ENCODE measurements around the gene IGSF23. TPM values are rescaled to one million over a fixed set of nuclear protein-coding genes. Genes with fewer than 3 reads are reported as not detected.
A peak's percentile ranks its signal among the peaks of the same experiment; 100 is the strongest.

Gene IGSF23
- total RNA-seq, 5 donors from 2014 or later (not counting 1 experiment from before 2014, with no cell fraction given), result not detected

DNA sequence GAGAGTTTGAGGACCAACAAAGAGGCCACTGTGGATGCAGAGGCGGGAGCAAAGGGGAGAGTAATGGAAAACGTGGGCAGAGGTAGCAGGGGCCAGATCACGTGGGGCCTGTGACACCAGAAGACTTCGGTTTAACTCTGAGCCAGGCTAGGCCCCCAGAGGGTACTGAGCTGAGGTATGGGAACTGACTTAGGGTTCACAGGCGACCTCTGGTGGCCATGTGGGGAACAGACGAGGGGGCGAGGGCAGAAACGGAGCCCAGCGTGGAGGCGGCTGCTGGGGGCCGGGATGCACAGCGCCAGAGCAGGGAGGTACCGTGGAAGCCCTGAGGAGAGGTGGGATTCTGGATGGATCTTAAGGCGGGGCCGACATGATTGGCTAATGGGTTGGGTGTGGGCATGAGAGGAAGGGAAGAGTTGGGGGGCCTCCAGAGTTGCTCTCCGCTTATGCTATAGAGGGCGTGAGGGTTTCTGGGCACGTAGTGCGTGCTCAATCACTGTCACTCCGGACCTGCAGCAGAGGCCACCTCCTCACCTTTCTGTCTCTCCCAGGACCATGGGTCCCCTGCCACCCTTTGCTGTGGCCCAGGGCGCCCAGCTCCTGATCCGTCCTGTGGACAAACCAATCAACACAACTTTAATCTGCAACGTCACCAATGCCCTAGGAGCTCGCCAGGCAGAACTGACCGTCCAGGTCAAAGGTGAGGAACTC, 44.0 kb downstream of the IGSF23 start:
- no peaks in the 10 kb centered on the region for H3K9me3 ChIP-seq
- Mint-ChIP-seq H3K4me3 (no peak overlapping the region), H3K9me3 (no peaks in the 10 kb centered on the region), H3K27ac (no peak overlapping the region), H3K36me3 (no peaks in the 10 kb centered on the region), H3K4me1 (peaks cover 9 to 17% (median 11%) of the 10 kb centered on the region in 3 donors), H3K27me3 (no peaks in the 10 kb centered on the region)
- WGBS (ENCODE audit: insufficient coverage), result 36% methylated on average over 23 of the region's 25 CpGs
- peak; percentile 41 to 59 (median 51) for ATAC-seq (replicated peaks in 1 of 4)
- ChIA-PET POLR2A (no interaction called here), CTCF (interaction anchor here (0.5 to 2.0 kb wide), 6 partner anchors 68 to 212 kb away, joined by 3 to 10 read pairs (median 4); no protein-coding TSS in a partner anchor)
- peak; percentile 7 to 75 (median 49) for DNase-seq
- H3K36me3 ChIP-seq (ENCODE audit: control insufficient read depth in 2 of 2, extremely low read depth in 1 of 2, insufficient read depth in 1 of 2, low read length in 1 of 2), result no peaks in the 10 kb centered on the region
- H3K27me3 ChIP-seq (replicated peaks in 1 of 2; ENCODE audit: control insufficient read depth in 2 of 2, extremely low read depth in 1 of 2, insufficient read depth in 2 of 2, low read length in 1 of 2), result peaks cover 0 to 27% of the 10 kb centered on the region in 2 experiments
- H3K4me3 ChIP-seq (ENCODE audit: control insufficient read depth in 1 of 2, extremely low read depth in 1 of 2, low read length in 1 of 2), result no peak overlapping the region
- H3K27ac ChIP-seq (ENCODE audit: low read length), result no peak overlapping the region
- peaks cover 0 to 11% of the 10 kb centered on the region in 2 experiments for H3K4me1 ChIP-seq (ENCODE audit: control insufficient read depth in 1 of 2, extremely low read depth in 1 of 2, insufficient read depth in 2 of 2, low read length in 2 of 2)

DNA sequence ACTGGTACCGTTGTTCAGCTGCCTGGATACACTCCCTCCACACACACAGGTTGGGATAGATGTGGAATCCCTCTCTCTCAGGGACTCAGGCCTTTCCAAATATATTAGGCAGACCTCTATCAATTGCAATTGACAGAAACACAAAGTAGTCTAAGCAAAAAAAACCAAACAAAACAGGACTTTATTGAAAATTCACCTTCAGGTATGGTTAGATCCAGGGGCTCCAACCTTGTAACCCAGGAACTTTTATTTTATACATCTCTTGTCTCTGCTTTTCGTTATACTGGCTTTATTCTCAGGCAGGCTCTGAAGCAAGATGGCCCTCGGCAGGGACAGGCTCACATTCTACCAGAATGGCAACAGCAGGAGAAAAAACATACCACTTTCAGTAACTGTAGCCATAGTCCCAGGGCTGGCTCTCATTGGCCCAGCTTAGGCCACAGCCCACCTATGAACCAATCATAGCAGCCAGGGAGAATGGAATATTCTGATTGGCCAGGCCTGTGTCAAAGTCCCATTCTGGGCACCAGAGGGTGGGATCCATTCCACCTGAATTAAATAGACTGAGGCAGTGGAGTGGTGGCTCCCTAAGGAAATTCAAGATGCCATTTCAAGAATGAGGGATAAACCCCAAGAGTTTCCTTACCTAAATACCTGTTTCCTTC, 44.8 kb downstream of the IGSF23 start:
- H3K36me3 Mint-ChIP-seq, result no peaks in the 10 kb centered on the region
- H3K9me3 Mint-ChIP-seq, result no peaks in the 10 kb centered on the region
- H3K4me3 Mint-ChIP-seq, result no peak overlapping the region
- POLR2A ChIA-PET, result no interaction called here
- H3K27ac Mint-ChIP-seq, result no peak overlapping the region
- peaks cover 9 to 17% (median 11%) of the 10 kb centered on the region in 3 donors for H3K4me1 Mint-ChIP-seq
- no CpG with 5 or more reads among the region's 3 CpGs for WGBS (ENCODE audit: insufficient coverage)
- H3K4me3 ChIP-seq (ENCODE audit: control insufficient read depth in 1 of 2, extremely low read depth in 1 of 2, low read length in 1 of 2), result no peak overlapping the region
- CTCF ChIA-PET, result interaction anchor here (0.5 to 2.0 kb wide), 5 partner anchors 69 to 211 kb away, joined by 3 to 10 read pairs (median 4); no protein-coding TSS in a partner anchor
- no peaks in the 10 kb centered on the region for H3K27me3 Mint-ChIP-seq
- peaks cover 0 to 11% of the 10 kb centered on the region in 2 experiments for H3K4me1 ChIP-seq (ENCODE audit: control insufficient read depth in 1 of 2, extremely low read depth in 1 of 2, insufficient read depth in 2 of 2, low read length in 2 of 2)
- DNase-seq (no peak), ATAC-seq (replicated peaks in 1 of 4) (no peak)
- no peaks in the 10 kb centered on the region for H3K9me3 ChIP-seq
- H3K27me3 ChIP-seq (replicated peaks in 1 of 2; ENCODE audit: control insufficient read depth in 2 of 2, extremely low read depth in 1 of 2, insufficient read depth in 2 of 2, low read length in 1 of 2), result peaks cover 0 to 27% of the 10 kb centered on the region in 2 experiments
- H3K27ac ChIP-seq (ENCODE audit: low read length), result no peak overlapping the region
- no peaks in the 10 kb centered on the region for H3K36me3 ChIP-seq (ENCODE audit: control insufficient read depth in 2 of 2, extremely low read depth in 1 of 2, insufficient read depth in 1 of 2, low read length in 1 of 2)

DNA sequence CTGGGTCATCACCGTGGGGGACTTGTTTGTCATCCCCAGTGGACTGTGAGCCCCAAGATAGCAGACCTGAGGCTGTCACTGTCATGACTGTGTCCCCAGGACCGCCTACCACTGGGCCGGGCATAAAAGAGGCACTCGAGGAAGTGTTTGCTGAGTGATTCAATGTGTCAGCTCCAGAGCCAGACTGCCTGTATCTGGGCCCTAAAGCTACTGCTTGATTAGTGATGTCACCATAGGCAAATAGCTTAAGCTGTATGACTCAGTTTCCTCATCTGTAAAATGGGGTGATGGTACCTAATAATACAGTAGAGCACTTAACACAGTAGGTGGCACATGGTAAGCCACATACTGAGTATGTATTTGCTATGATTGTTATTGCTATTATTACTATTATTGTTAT, 46.7 kb downstream of the IGSF23 start:
- ChIA-PET POLR2A (no interaction called here), CTCF (no interaction called here)
- H3K27ac Mint-ChIP-seq, result no peak overlapping the region
- H3K27me3 ChIP-seq (replicated peaks in 1 of 2; ENCODE audit: control insufficient read depth in 2 of 2, extremely low read depth in 1 of 2, insufficient read depth in 2 of 2, low read length in 1 of 2), result peaks cover 0 to 20% of the 10 kb centered on the region in 2 experiments
- no peaks in the 10 kb centered on the region for H3K27me3 Mint-ChIP-seq
- peaks cover 0 to 6% of the 10 kb centered on the region in 2 experiments for H3K4me1 ChIP-seq (ENCODE audit: control insufficient read depth in 1 of 2, extremely low read depth in 1 of 2, insufficient read depth in 2 of 2, low read length in 2 of 2)
- H3K27ac ChIP-seq (ENCODE audit: low read length), result no peak overlapping the region
- ATAC-seq (replicated peaks in 1 of 4) (no peak), DNase-seq (no peak)
- H3K36me3 ChIP-seq (ENCODE audit: control insufficient read depth in 2 of 2, extremely low read depth in 1 of 2, insufficient read depth in 1 of 2, low read length in 1 of 2), result no peaks in the 10 kb centered on the region
- no peaks in the 10 kb centered on the region for H3K9me3 Mint-ChIP-seq
- WGBS (ENCODE audit: insufficient coverage), result 85% methylated on average over 4 of the region's 4 CpGs
- no peaks in the 10 kb centered on the region for H3K9me3 ChIP-seq
- H3K4me1 Mint-ChIP-seq, result peaks cover 3 to 11% (median 5%) of the 10 kb centered on the region in 3 donors
- H3K4me3 Mint-ChIP-seq, result no peak overlapping the region
- H3K4me3 ChIP-seq (ENCODE audit: control insufficient read depth in 1 of 2, extremely low read depth in 1 of 2, low read length in 1 of 2), result no peak overlapping the region
- H3K36me3 Mint-ChIP-seq, result no peaks in the 10 kb centered on the region

DNA sequence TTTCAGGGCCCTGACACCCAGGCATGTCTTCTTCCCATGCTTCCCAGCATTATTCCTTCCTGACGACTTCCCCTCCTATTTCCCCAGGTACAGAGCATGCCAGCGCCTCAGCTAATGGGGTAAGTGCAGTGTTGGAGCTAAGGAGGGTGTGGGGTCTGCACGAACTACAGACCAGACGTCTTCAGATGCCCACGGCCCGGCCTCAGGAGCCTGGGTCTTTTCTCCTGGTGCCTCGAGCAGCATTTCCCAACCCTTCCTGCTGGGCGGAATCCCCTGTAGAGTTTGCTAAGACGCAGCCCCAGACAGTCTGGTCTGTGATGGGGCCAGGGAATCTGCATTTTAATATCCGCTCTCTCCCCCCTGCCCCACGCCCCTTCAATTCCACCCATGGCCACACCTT, 47.8 kb downstream of the IGSF23 start:
- Mint-ChIP-seq H3K9me3 (no peaks in the 10 kb centered on the region), H3K4me3 (no peak overlapping the region), H3K4me1 (peaks cover 3 to 11% (median 5%) of the 10 kb centered on the region in 3 donors), H3K27me3 (no peaks in the 10 kb centered on the region), H3K27ac (no peak overlapping the region), H3K36me3 (no peaks in the 10 kb centered on the region)
- Histone ChIP-seq H3K9me3 (no peaks in the 10 kb centered on the region), H3K4me3 (ENCODE audit: control insufficient read depth in 1 of 2, extremely low read depth in 1 of 2, low read length in 1 of 2) (no peak overlapping the region), H3K4me1 (ENCODE audit: control insufficient read depth in 1 of 2, extremely low read depth in 1 of 2, insufficient read depth in 2 of 2, low read length in 2 of 2) (peaks cover 0 to 6% of the 10 kb centered on the region in 2 experiments), H3K27me3 (replicated peaks in 1 of 2; ENCODE audit: control insufficient read depth in 2 of 2, extremely low read depth in 1 of 2, insufficient read depth in 2 of 2, low read length in 1 of 2) (peaks cover 0 to 20% of the 10 kb centered on the region in 2 experiments), H3K27ac (ENCODE audit: low read length) (no peak overlapping the region), H3K36me3 (ENCODE audit: control insufficient read depth in 2 of 2, extremely low read depth in 1 of 2, insufficient read depth in 1 of 2, low read length in 1 of 2) (no peaks in the 10 kb centered on the region)
- CTCF ChIA-PET, result no interaction called here
- ATAC-seq (replicated peaks in 1 of 4) (no peak), DNase-seq (no peak)
- POLR2A ChIA-PET, result no interaction called here
- WGBS (ENCODE audit: insufficient coverage), result 100% methylated on average over 2 of the region's 11 CpGs

DNA sequence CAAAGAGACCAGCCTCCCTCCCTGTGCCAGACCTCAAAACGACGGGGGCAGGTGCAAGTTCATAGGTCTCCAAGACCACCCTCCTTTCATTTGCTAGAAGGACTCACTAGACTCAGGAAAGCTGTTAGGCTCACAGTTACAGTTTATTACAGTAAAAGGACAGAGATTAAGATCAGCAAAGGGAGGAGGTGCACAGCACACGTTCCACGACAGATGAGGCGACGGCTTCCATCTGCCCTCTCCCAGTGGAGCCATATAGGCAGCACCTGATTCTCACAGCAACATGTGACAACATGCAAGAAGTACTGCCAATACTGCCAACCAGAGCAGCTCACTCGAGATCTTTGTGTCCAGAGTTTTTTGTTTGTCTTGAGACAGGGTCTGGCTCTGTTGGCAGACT, 48.5 kb downstream of the IGSF23 start:
- Histone ChIP-seq H3K4me3 (ENCODE audit: control insufficient read depth in 1 of 2, extremely low read depth in 1 of 2, low read length in 1 of 2) (no peak overlapping the region), H3K36me3 (ENCODE audit: control insufficient read depth in 2 of 2, extremely low read depth in 1 of 2, insufficient read depth in 1 of 2, low read length in 1 of 2) (no peaks in the 10 kb centered on the region), H3K4me1 (ENCODE audit: control insufficient read depth in 1 of 2, extremely low read depth in 1 of 2, insufficient read depth in 2 of 2, low read length in 2 of 2) (peaks cover 0 to 6% of the 10 kb centered on the region in 2 experiments), H3K27ac (ENCODE audit: low read length) (no peak overlapping the region), H3K27me3 (replicated peaks in 1 of 2; ENCODE audit: control insufficient read depth in 2 of 2, extremely low read depth in 1 of 2, insufficient read depth in 2 of 2, low read length in 1 of 2) (peaks cover 0 to 19% of the 10 kb centered on the region in 2 experiments), H3K9me3 (no peaks in the 10 kb centered on the region)
- H3K27me3 Mint-ChIP-seq, result no peaks in the 10 kb centered on the region
- ChIA-PET CTCF (no interaction called here), POLR2A (no interaction called here)
- H3K4me1 Mint-ChIP-seq, result peaks cover 3 to 10% (median 4%) of the 10 kb centered on the region in 3 donors
- ATAC-seq (replicated peaks in 1 of 4) (no peak), DNase-seq (no peak)
- H3K27ac Mint-ChIP-seq, result no peak overlapping the region
- H3K36me3 Mint-ChIP-seq, result no peaks in the 10 kb centered on the region
- WGBS (ENCODE audit: insufficient coverage), result 57% methylated on average over 4 of the region's 7 CpGs
- H3K9me3 Mint-ChIP-seq, result no peaks in the 10 kb centered on the region
- H3K4me3 Mint-ChIP-seq, result no peak overlapping the region

DNA sequence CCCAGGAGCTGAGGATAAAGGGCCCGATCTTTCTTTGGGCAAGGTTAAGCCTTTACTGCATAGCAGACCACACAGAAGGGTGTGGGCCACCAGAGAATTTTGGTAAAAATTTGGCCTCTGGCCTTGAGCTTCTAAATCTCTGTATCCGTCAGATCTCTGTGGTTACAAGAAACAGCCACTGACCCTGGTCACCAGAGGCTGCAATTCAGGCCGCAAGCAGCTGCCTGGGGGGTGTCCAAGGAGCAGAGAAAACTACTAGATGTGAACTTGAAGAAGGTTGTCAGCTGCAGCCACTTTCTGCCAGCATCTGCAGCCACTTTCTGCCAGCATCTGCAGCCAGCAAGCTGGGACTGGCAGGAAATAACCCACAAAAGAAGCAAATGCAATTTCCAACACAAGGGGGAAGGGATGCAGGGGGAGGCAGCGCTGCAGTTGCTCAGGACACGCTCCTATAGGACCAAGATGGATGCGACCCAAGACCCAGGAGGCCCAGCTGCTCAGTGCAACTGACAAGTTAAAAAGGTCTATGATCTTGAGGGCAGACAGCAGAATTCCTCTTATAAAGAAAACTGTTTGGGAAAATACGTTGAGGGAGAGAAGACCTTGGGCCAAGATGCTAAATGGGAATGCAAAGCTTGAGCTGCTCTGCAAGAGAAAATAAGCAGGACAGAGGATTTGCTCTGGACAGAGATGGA, 49.5 kb downstream of the IGSF23 start:
- Mint-ChIP-seq H3K4me1 (peaks cover 0 to under 1% (median 0%) of the 10 kb centered on the region in 3 donors), H3K4me3 (no peak overlapping the region), H3K27me3 (no peaks in the 10 kb centered on the region), H3K36me3 (no peaks in the 10 kb centered on the region), H3K27ac (no peak overlapping the region), H3K9me3 (no peaks in the 10 kb centered on the region)
- ATAC-seq (replicated peaks in 1 of 4) (no peak), DNase-seq (no peak)
- WGBS (ENCODE audit: insufficient coverage), result 86% methylated on average over 5 of the region's 7 CpGs
- CTCF ChIA-PET, result interaction anchor here in 1 of 2 donors (0.6 kb wide), 2 partner anchors 178 to 186 kb away, joined by 3 to 4 read pairs; no protein-coding TSS in a partner anchor
- H3K27me3 ChIP-seq (replicated peaks in 1 of 2; ENCODE audit: control insufficient read depth in 2 of 2, extremely low read depth in 1 of 2, insufficient read depth in 2 of 2, low read length in 1 of 2), result peaks cover 0 to 10% of the 10 kb centered on the region in 2 experiments
- no peak overlapping the region for H3K4me3 ChIP-seq (ENCODE audit: control insufficient read depth in 1 of 2, extremely low read depth in 1 of 2, low read length in 1 of 2)
- POLR2A ChIA-PET, result interaction anchor here in 1 of 2 donors (0.6 kb wide), 1 partner anchor 10 kb away, joined by 3 read pairs; no protein-coding TSS in a partner anchor
- H3K4me1 ChIP-seq (ENCODE audit: control insufficient read depth in 1 of 2, extremely low read depth in 1 of 2, insufficient read depth in 2 of 2, low read length in 2 of 2), result no peaks in the 10 kb centered on the region
- H3K27ac ChIP-seq (ENCODE audit: low read length), result no peak overlapping the region
- H3K9me3 ChIP-seq, result no peaks in the 10 kb centered on the region
- H3K36me3 ChIP-seq (ENCODE audit: control insufficient read depth in 2 of 2, extremely low read depth in 1 of 2, insufficient read depth in 1 of 2, low read length in 1 of 2), result no peaks in the 10 kb centered on the region
